ENCODE data around the gene NRARP. TPM values are rescaled to one million over a fixed set of nuclear protein-coding genes. Genes with fewer than 3 reads are reported as not detected.

The NRARP gene
- total RNA-seq, 1 donor from 2014 or later = 36.6 TPM

DNA sequence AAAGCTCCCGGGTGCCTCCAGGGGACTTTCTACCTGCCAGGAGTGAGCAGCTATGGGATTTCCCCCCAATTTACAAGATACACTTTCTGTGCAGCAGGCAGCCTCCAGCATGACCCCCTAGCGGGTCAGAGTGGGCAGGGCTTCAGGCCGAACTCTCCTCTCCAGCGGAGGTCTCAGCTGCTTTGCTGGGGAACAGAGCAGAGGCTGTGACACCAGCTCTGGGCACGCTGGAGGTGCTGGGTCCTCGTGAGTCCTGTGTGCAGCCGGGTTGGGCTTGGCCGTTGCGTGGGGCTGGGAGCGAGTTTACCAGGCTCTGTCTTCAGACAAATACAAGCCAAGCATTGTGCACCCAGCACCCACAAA lies 2.9 kb downstream of the NRARP start:
- peak in 1 of 2 donors; percentile 41 for DNase-seq (ENCODE audit: low read depth in 2 of 2)

- DNase-seq (ENCODE audit: low read depth in 2 of 2) = peak in 1 of 2 donors; percentile 90
Observed at GRCh38 chr9:137298401-137299202, 3.5 kb downstream of the NRARP start.

DNA sequence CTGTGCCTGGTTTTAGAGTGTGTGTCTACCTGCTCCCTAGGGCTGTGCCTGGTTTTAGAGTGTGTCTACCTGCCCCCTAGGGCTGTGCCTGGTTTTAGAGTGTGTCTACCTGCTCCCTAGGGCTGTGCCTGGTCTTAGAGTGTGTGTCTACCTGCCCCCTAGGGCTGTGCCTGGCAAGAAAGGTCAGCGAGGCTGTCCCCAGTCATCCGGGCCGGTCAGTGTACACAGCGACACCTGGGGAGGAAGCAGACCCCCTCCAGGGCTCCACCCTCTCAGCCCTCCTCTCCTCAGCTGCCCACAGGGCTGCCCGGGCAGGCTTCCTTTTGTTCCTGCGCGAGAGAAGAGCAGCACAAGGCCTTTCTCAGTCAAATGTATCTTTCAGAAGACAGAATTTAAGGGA lies 4.1 kb downstream of the NRARP start:
- peak in 1 of 2 donors; percentile 43 for DNase-seq (ENCODE audit: low read depth in 2 of 2)

DNA sequence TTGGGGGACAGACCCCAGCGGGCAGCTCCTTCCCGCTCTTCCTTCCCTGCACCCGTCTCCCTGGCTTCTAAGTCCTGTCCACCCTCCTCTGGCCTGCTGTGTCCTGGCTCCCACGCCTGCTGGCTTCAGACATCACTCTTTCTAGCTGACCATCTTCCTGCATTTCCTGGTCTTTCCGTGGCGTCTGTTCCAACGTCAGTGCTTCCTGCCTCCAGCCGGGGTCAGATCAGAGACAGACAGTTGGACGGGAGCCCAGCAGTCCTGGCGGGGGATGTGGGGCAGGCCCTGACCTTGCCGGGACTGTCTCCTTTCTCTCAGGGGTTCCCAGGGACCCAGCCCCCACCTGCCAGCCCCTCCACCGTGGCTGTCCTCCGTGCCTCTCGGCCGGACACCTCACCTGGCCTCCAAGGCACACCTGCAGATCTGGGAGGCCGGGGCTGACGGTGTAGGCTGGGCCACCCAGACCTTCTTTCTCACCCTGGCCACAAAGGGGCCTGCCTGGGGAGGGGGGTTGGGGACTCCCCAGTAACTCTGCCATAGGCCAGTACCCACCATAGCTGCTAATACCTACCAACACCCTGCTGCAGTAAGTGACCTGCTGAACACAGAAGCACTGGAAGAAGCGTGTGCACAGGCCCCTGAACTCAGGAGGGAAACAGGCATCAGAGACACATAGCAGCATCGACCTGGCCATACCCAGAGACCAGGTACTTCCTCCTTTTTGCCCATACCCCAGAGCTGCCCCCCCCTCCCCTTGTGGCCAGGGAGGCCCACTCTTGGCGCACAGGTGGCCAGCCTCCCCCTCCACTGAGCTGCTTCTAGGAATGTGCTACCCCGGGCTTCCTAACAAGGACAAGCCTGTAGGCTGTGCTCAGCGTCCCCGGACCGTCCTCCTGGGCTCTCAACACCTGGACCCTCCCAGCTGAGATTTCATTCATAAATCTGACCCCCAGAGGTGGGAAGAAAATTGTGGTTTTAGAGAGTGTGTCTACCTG lies 5.1 kb downstream of the NRARP start:
- DNase-seq (ENCODE audit: low read depth in 2 of 2) = peak; percentile 91 to 95

DNA sequence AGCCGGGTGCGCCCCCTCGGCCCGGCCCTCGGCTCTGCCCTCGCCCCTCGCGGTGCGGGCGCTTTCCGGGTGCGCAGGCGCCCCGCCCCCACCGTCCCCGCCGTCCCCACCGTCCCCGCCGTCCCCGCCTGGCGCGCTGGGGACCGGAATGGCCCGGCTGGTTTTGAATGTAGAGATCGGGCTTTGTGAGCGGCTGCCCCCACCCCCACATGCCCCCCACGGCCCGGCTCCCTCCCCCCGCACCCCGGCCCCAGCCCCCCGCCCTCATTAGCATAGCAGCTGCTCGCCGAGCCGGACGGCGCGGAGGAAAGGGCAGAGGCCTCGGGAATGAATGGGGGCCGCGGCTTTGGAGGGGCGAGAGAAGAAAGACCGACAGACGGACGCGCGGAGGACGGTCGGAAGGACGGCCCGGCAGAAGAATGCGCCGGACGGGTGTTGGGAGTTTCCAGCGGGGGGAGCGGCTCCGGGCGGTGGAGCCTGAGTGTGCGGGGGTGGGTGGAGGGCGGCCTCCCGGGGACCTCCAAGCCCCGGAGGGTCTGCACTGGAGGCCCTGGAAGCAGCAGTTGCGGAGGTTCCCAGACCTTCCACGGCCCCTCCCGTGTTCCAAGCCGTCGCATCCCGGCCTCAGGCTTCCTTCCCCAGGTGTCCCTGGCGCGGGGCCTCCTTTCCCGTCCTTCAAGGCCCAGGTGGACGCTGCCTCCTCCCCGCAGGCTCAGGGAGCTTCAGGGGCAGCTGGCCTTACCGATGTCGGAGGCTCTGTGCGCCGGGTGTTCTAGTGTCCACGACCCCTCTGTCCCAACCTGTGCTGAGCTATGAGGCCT lies 6.0 kb downstream of the NRARP start:
- peak in 1 of 2 donors; percentile 65 for DNase-seq (ENCODE audit: low read depth in 2 of 2)

DNA sequence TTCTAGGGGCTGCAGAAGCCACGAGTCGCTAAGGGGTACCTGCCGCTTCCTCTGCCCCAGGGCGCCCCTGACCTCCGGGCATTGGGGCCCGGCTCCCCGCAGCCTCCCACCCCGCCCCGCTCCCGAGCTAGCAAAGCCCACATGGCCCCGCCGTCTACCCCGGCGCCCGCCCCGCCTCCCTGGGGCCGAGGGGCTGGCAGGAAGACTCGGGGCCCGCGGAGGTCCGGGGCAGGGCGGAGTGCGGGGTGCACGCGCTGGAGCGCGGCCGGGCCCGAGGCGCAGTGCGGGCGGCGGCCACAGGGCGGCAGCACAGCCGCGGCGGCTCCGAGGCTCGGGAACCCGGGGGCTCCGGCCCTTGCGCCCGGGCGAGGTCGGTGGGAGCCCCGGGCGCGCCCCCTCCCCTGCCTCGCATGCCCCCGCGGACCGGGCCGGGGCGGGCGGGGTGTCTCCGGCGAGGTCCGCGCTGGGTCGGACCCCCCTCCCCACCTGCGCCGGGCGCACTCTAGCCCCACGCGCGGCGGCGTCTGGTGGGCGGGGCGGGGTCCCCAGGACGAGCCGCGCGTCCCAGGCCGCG lies 6.7 kb downstream of the NRARP start:
- peak in 1 of 2 donors; percentile 58 for DNase-seq (ENCODE audit: low read depth in 2 of 2)

DNA sequence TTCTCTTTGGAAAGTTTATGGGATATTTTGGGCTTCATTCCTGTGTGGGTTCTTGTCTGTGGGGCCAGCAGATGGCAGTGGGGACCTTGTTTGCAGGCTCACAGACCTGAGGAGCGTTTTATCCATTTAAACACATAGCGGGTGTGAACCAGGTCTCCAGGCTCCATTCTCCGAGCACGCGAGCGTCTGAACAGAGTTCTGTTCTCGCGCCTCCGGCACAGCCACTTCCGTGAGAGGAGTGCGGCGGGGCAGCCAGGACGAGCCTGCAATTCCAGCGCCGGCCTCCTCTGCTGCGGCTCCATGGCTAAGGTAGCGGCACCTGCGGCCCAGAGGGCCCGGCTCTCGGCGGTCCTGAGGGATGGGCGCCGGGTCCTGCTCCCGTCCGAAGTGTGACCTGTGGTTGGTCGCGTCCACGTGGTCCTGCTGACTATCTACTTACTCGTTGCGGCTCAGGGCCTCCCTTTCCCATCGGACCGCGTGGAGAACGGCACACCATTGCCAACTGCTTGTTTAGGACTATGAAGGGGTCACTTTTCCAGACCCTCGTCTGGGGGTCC lies 7.3 kb downstream of the NRARP start:
- DNase-seq (ENCODE audit: low read depth in 2 of 2) = peak in 1 of 2 donors; percentile 70

DNA sequence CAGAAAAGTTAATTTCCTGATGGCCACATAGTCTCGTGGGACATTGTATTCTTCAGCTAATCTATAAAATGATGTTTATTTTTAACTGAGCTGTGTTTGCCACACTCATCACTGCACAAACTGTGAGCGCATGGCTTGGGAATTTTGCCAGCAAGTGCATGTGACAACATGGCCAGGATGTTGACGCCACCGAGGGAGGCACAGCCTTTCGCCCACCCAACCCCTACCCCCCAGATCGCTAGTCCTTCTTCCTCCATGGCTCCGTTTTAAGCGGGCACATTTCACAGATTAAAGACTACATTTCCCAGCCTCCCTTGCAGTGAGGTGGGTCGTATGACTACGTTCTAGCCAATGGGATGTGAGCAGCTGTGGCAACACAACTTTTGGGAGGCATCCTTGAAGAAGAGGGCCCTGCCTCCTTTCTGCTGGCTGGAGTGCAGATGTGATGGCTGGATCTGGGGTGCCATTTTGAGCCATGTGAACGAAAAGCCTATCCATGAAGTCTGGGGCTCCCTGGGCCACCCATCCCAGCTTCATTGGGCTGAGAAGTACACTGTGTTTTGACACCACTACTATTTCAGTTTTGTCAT lies 7.9 kb downstream of the NRARP start:
- DNase-seq (ENCODE audit: low read depth in 2 of 2) = peak; percentile 88 to 92

GRCh38 chr9:137293482-137294090 lies 8.5 kb downstream of the NRARP start:
- DNase-seq (ENCODE audit: low read depth in 2 of 2) = no peak

GRCh38 chr9:137293094-137293481 lies 9.0 kb downstream of the NRARP start:
- DNase-seq (ENCODE audit: low read depth in 2 of 2) = no peak

- peak in 1 of 2 donors; percentile 88 for DNase-seq (ENCODE audit: low read depth in 2 of 2)
Observed at GRCh38 chr9:137286975-137287383, 15.1 kb downstream of the NRARP start.

- DNase-seq (ENCODE audit: low read depth in 2 of 2) = no peak
Observed at GRCh38 chr9:137281345-137282116, 20.5 kb downstream of the NRARP start.

DNA sequence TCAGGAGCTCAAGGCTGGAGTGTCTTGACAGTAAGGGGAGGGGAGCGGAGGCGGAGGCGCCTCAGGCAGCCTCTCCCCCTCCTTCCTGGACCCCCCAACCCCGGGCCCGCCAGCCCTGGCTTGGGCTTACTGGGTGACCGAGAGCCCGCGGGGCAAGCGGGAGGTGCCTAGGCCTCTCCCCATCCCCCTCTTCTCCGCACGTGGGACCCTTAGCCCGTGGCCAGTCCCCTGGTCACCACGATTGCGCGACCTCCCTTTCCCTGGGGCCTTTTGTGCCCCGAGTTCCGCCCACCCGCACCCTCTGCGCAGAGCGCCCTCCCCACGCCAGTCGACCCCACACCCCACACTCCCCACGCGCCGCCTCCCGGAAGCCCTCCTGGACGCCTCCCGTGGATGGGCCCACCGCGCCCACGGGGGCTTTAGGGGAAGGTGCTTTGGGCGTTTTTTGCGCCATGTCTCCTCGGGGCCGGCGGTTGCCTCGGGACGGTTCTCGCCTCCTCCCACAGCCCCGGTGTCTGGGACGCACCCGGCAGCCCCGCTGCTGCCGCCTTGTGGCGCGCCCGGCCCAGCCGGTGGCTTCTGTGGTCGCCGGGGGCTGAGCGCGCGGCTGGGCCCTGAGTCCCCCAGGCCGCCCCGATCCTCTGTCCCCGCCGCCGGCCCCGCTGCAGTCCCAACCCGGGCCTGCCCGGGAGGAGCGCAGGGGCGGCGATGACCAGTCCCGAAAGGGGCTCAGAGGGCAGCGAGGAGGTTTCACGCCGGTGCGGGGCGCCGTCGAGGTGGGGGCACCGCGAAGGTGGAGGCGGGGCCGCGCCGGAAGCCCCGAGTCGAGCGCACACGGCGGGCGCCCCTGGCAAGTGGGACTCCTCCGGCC lies 21.4 kb downstream of the NRARP start:
- peak in 1 of 2 donors; percentile 54 for DNase-seq (ENCODE audit: low read depth in 2 of 2)

DNA sequence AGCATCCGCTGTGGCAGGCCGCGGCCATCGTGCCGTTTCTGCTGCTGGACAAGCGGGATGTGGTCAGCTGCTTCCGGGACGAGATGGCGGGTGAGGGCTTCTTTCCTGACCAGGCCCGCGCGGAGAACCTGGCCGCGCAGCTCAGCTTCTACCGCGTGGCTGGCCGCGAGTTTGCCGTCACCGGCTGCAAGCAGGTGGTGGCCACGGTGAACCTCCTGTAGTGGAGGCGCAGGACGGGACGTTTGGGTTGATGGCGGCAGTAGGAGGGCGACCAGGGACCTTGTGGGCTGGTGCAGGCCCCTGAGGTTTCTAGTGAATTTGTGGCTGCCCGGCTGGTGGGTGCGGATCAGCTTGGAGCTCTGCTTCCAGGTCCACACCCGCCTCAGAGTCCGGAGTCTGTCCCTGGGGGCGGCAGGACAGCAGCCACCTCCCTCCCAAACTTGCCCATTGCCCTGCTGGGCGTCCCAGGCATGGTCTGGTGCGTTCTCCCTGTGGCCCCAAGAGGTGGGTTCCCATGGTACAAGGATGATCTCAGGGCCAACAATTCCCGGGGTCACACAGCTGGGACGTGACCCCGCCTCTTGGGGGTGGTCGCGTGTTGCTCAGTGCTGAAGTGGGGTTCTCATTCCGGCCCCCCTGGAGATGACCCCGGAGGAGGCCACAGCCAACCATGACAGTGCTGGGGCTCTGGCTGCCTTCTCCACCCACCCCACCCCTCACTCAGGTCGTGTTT lies 22.2 kb downstream of the NRARP start:
- no peak for DNase-seq (ENCODE audit: low read depth in 2 of 2)

DNA sequence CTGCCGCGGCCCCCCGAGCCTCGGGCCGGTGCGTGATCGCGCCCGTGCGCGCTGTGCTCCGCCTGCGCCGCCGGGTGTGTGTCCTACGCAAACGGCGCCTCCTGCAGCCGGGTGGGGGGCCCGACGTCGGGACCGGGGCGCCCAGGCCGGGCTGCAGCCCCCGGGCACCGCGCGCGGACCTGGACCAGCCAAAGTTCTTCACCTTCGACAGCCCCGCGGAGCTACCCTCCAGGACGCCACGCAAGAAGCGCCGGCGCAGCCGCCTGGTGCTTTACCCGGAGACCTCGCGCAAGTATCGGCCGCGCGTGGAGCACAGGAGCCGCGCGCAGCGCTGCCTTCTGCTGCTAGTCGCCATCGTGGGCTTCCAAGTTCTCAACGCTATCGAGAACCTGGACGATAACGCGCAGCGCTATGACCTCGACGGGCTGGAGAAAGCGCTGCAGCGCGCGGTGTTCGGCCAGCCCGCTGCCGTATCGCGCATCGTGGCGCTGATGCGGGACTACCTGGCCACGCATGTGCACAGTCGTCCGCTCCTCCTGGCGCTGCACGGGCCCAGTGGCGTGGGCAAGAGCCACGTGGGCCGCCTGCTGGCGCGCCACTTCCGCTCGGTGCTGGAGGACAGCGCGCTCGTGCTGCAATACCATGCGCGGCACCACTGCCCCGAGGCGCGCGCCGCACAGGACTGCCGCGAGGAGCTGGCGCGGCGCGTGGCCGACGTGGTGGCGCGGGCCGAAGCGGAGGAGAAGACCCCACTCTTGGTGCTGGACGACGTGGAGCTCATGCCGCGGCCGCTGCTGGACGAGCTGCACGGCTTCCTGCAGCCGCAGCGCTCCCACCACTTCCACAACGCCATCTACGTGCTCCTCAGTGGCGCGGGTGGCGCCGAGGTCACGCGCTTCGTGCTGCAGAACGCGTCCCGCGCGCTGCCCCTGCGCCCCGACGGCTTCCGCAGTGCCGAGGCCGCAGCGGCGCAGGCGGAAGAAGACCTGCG lies 23.1 kb downstream of the NRARP start:
- no peak for DNase-seq (ENCODE audit: low read depth in 2 of 2)

- DNase-seq (ENCODE audit: low read depth in 2 of 2) = peak in 1 of 2 donors; percentile 40
Observed at GRCh38 chr9:137278061-137278701, 23.9 kb downstream of the NRARP start.

Data from dermis microvascular lymphatic vessel endothelial cell (primary cell).